BLaER1 (cell line): ENCODE data around the gene ANAPC5.

Source experiments
- H3K27ac ChIP-seq: shearing (Covaris generic); formaldehyde crosslinking; 2 replicates; pipeline ENCODE4 v1.8.1; 2022
- H3K27me3 ChIP-seq: shearing (Covaris generic); formaldehyde crosslinking; 2 replicates; pipeline ENCODE4 v1.8.1; 2022
- H3K36me3 ChIP-seq: shearing (Covaris generic); formaldehyde crosslinking; 2 replicates; pipeline ENCODE4 v1.8.1; 2022
- H3K4me1 ChIP-seq: shearing (Covaris generic); formaldehyde crosslinking; 2 replicates; pipeline ENCODE4 v1.8.1; 2022
- H3K4me2 ChIP-seq: shearing (Covaris generic); formaldehyde crosslinking; 2 replicates; pipeline ENCODE4 v1.8.1; 2022
- H3K4me3 ChIP-seq: shearing (Covaris generic); formaldehyde crosslinking; 2 replicates; pipeline ENCODE4 v1.8.1; 2022
- H3K9ac ChIP-seq: shearing (Covaris generic); formaldehyde crosslinking; 2 replicates; pipeline ENCODE4 v1.8.1; 2022
- H3K9me3 ChIP-seq: shearing (Covaris generic); formaldehyde crosslinking; 2 replicates; pipeline ENCODE4 v1.8.1; 2022
- H4K20me1 ChIP-seq: shearing (Covaris generic); formaldehyde crosslinking; 2 replicates; pipeline ENCODE4 v1.8.1; 2022
- Cebpa-rat ChIP-seq: shearing (Covaris generic); IDR thresholded peaks from 2 replicates; pipeline ENCODE4 v1.8.1; 2022

Gene ANAPC5

DNA sequence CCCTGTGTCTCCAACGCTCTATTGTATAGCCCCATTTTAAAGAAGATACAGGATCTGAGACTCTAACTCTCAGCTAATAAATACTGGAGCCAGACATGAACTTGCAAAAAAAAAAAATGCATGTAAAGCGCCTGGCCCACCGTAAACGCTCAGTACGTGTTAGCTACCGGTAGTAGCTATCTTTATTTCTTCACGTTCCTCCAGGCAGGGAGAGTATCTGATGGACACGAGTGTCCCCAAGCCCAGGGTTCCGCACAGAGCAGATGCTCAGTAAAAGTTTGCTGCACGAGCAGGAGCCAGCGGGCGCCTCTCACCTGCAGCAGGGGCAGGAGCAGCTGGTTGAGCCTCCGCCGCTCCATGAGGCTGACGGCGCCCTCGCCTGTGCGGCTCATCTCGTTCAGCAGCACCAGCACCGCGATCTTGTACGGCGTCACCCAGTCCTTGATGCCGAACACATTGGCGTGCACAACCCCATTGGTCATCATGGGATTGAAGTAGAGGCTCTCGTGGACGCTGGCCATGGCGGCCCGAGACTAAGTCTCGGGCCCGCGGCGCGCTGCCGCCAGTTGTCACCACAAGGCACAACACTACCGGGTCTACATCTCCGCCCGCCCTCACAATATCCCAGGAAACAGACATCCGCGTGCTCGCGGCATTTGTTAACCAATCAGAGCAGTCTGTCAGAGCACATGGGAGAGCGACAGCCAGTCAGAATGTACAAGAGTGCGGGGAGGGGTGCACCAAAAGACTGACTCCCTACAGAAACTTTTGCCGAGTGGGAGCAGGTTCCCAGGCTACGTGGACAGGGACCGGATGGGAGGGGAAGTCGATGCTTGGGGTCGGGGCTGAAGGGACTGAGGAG lies at the start of gene ANAPC5:
Gene ANAPC5 (minus strand): TSS at position 592 of the 862 bp plus-strand sequence. CDS start 71 bp downstream, at position 521.
- no peak for TF ChIP-seq Cebpa-rat
- H3K9me3 ChIP-seq = no peaks in the 10 kb centered on the region
- peak within 1 kb of the TSS; percentile 90 for H3K4me3 ChIP-seq
- H3K27ac ChIP-seq = peak within 1 kb of the TSS; percentile 84
- peaks cover 23% of the 10 kb centered on the region for H3K36me3 ChIP-seq
- no peaks in the 10 kb centered on the region for H3K27me3 ChIP-seq
- H3K9ac ChIP-seq = peak within 1 kb of the TSS; percentile 91
- H4K20me1 ChIP-seq = peaks cover 44% of the 10 kb centered on the region
- peaks cover 27% of the 10 kb centered on the region for H3K4me1 ChIP-seq
- H3K4me2 ChIP-seq = peak within 1 kb of the TSS; percentile 90

DNA sequence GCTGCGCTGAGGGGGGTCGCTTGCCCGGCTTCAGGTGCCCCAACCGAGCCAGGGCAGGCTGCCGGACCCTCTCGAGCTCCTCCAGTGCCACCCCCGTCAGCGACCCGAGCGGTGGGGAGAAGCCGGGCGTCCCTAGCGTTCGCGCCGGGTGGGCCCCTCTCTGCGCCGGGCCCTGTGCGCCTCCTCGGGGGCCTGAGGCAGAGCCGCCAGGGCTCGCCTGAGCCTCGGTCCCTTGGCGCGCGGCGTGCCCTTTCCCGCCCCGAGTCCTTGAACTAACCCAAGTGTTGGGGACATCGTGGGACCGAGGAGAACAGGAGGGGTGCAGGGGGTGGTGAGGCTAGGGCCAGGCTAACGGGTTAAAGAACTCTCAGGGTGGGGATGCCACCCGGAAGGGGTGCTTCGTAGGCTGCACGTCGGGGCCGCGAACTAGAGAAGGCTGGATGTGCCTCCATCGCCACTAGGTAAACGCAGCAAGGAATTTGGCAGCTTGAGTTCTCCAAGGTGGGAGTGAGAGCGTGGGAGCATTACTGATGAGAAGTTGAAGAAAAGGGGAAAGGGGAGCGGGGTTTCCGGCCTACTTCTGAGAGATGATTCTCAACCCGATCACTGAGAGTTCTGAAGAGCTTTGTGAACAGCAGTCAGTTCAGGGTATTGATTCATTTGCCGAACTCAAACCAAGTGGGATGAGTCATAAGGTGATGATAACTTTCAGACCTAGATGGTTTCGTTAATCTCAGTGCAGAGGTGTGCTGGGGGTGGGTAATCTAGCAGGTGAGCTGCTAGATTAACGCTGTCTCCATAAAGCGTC lies 48.3 kb upstream of the ANAPC5 start:
- Histone ChIP-seq H3K27ac (peak overlapping the region; percentile 90), H3K9me3 (no peaks in the 10 kb centered on the region), H3K4me3 (peak overlapping the region; percentile 89), H3K4me2 (peak overlapping the region; percentile 94), H3K4me1 (peaks cover 30% of the 10 kb centered on the region), H4K20me1 (no peaks in the 10 kb centered on the region), H3K36me3 (peaks cover 21% of the 10 kb centered on the region), H3K27me3 (no peaks in the 10 kb centered on the region), H3K9ac (peak overlapping the region; percentile 91)
- TF ChIP-seq Cebpa-rat = no peak

- Histone ChIP-seq H3K4me2 (peak within 1 kb of the TSS; percentile 94), H4K20me1 (no peaks in the 10 kb centered on the region)
These were observed 47.5 kb upstream of the ANAPC5 start, which contains the start of gene RNF34 for GRCh38 chr12:121399391-121400331. Gene RNF34, plus strand, starts transcription at chr12:121400118. Its CDS starts 95 bp downstream, at chr12:121400213.

GRCh38 chr12:121398355-121398754 lies 46.1 kb upstream of the ANAPC5 start:
- H3K4me3 ChIP-seq = peak overlapping the region; percentile 89; the same call in 1 of the 2 replicates
- no peaks in the 10 kb centered on the region for H3K9me3 ChIP-seq
- H3K36me3 ChIP-seq = no peaks in the 10 kb centered on the region
- H3K27ac ChIP-seq = no peak overlapping the region
- H3K9ac ChIP-seq = peak overlapping the region; percentile 80; the same call in 1 of the 2 replicates
- no peak for TF ChIP-seq Cebpa-rat
- peaks cover 30% of the 10 kb centered on the region for H3K4me1 ChIP-seq
- no peaks in the 10 kb centered on the region for H3K27me3 ChIP-seq
- peak overlapping the region; percentile 94 for H3K4me2 ChIP-seq
- H4K20me1 ChIP-seq = no peaks in the 10 kb centered on the region

More at GRCh38 chr12:121399391-121400331, 47.5 kb upstream of the ANAPC5 start, which contains the start of gene RNF34:
- peaks cover 30% of the 10 kb centered on the region for H3K4me1 ChIP-seq
- no peaks in the 10 kb centered on the region for H3K27me3 ChIP-seq
- H3K9ac ChIP-seq = peak within 1 kb of the TSS; percentile 91
- peak within 1 kb of the TSS; percentile 90 for H3K27ac ChIP-seq
- no peak for TF ChIP-seq Cebpa-rat
- no peaks in the 10 kb centered on the region for H3K9me3 ChIP-seq
- H3K4me3 ChIP-seq = peak within 1 kb of the TSS; percentile 89
- peaks cover 13% of the 10 kb centered on the region for H3K36me3 ChIP-seq

- no peaks in the 10 kb centered on the region for H4K20me1 ChIP-seq
- peaks cover 28% of the 10 kb centered on the region for H3K4me1 ChIP-seq
- no peak overlapping the region for H3K27ac ChIP-seq
- H3K9ac ChIP-seq = no peak overlapping the region
- H3K4me2 ChIP-seq = no peak overlapping the region
- no peak overlapping the region for H3K4me3 ChIP-seq
- H3K9me3 ChIP-seq = no peaks in the 10 kb centered on the region
- TF ChIP-seq Cebpa-rat = no peak
- no peaks in the 10 kb centered on the region for H3K27me3 ChIP-seq
- H3K36me3 ChIP-seq = no peaks in the 10 kb centered on the region
These were observed 45.3 kb upstream of the ANAPC5 start for GRCh38 chr12:121397521-121397920.

DNA sequence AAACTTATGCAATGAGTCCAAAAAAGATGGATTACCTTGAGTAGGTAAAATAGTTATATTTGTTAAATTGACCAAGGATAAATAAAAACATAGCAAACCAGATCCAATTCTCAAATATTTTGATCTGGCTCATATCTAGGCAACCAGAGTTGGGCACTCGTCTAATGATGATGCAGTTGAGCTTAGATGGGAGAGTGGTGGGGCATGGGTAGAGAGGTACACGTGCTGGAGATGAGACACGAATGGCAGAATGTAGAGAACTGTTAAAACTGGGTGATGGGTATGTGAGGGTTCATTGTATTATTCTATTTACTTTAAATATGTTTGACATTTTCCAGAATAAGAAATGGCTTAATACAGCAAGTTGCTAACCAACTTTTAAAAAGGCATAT lies 40.1 kb upstream of the ANAPC5 start:
- Histone ChIP-seq H3K9me3 (no peaks in the 10 kb centered on the region), H3K4me3 (no peak overlapping the region), H3K4me2 (no peak overlapping the region), H3K27me3 (no peaks in the 10 kb centered on the region), H3K27ac (no peak overlapping the region), H4K20me1 (no peaks in the 10 kb centered on the region), H3K36me3 (no peaks in the 10 kb centered on the region), H3K4me1 (no peaks in the 10 kb centered on the region), H3K9ac (no peak overlapping the region)
- TF ChIP-seq Cebpa-rat = no peak

GRCh38 chr12:121391619-121392324 lies 39.6 kb upstream of the ANAPC5 start:
- no peak overlapping the region for H3K4me2 ChIP-seq

DNA sequence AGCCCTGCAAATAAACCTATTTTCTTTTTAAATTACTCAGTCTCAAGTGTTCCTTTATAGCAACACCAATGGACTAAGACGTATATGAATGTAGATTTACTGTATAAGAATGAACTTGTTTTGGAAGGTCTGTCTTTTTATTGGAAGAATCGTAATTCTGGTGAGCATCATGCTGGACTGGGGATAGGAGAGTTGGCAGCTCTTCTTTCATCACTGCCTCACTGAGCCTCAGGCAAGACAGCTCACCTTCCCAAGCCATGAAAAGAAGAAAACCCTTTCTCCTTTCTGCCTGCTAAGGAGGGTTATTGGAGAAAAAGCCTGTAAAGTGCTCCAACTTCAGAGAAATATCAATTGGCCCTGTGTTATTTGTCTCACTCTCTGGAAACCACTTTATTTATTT lies 38.6 kb upstream of the ANAPC5 start:
- H3K27me3 ChIP-seq = no peaks in the 10 kb centered on the region
- H4K20me1 ChIP-seq = no peaks in the 10 kb centered on the region
- no peak for TF ChIP-seq Cebpa-rat
- H3K9ac ChIP-seq = no peak overlapping the region
- no peaks in the 10 kb centered on the region for H3K4me1 ChIP-seq
- H3K36me3 ChIP-seq = no peaks in the 10 kb centered on the region
- H3K9me3 ChIP-seq = no peaks in the 10 kb centered on the region
- no peak overlapping the region for H3K4me3 ChIP-seq
- no peak overlapping the region for H3K4me2 ChIP-seq
- H3K27ac ChIP-seq = no peak overlapping the region

More at GRCh38 chr12:121391619-121392324, 39.6 kb upstream of the ANAPC5 start:
- Histone ChIP-seq H3K27ac (no peak overlapping the region), H3K4me3 (no peak overlapping the region), H3K27me3 (no peaks in the 10 kb centered on the region), H3K9ac (no peak overlapping the region), H3K4me1 (no peaks in the 10 kb centered on the region), H3K9me3 (no peaks in the 10 kb centered on the region), H4K20me1 (no peaks in the 10 kb centered on the region), H3K36me3 (no peaks in the 10 kb centered on the region)
- TF ChIP-seq Cebpa-rat = no peak
